OCI-LY7 (cell line): ENCODE measurements around the gene BAX.

Source experiments
- CTCF ChIP-seq: fragments of 200-600 bp; sonication (generic); conservative IDR thresholded peaks from 2 replicates; pipeline ENCODE4 v1.5.1; 2014; ENCODE audit warnings: mild to moderate bottlenecking, antibody characterized with exemption, low read length, moderate library complexity, mixed read lengths
- EZH2phosphoT487 ChIP-seq: fragments of 200-600 bp; sonication (generic); IDR thresholded peaks from 2 replicates; pipeline ENCODE4 v1.6.1; 2018; ENCODE audit warnings: low read depth, borderline replicate concordance, mild to moderate bottlenecking, mixed run types, antibody characterized with exemption, low read length, moderate library complexity, mixed read lengths

GRCh38 chr19:48988286-48988685, 33.6 kb downstream of the BAX start:
- TF ChIP-seq CTCF (no peak), EZH2phosphoT487 (no peak)
